ENCODE data around the gene ADGRG4. TPM values are rescaled to one million over a fixed set of nuclear protein-coding genes. Genes with fewer than 3 reads are reported as not detected.

The ADGRG4 gene
- total and polyA plus RNA-seq, 9 donors: 0.01 to 2.0 (median 0.34) TPM; not detected in 2

GRCh38 chrX:136336623-136337022 is 35.9 kb downstream of the ADGRG4 start:
- no peaks in the 10 kb centered on the region for H3K27me3 ChIP-seq
- no peak overlapping the region for H3K27ac ChIP-seq

DNA sequence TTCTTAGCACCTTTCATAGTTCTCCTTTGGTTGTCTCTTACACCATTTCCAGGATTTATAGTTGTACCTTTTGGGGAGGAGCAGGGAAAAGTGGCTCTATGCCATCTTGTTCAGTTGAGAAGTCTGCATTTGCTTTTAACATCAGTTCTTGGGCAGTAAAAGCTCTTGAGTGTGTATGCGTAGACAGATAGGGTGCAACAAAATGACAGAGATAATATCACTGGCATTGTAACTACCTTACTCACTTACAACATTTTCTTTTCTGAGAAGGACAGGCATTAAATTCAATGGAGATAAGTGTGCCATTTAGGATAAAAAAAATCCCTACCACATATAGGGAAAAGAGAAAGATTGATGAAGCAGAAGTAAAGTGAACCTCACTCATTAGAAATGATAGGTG is 38.9 kb downstream of the ADGRG4 start:
- Histone ChIP-seq H3K27ac (no peak overlapping the region), H3K36me3 (no peaks in the 10 kb centered on the region), H3K9me3 (no peaks in the 10 kb centered on the region), H3K4me3 (no peak overlapping the region), H3K4me1 (ENCODE audit: insufficient read depth) (no peaks in the 10 kb centered on the region), H3K27me3 (no peaks in the 10 kb centered on the region)
- no peak for DNase-seq
- TF ChIP-seq POLR2A (IDR thresholded peaks at IDR 0.05) (no peak), EP300 (IDR thresholded peaks at IDR 0.05) (no peak)
- 80 to 91% (median 85%) methylated on average over 1 of the region's 1 CpG for WGBS, 3 donors
- intact Hi-C loops (cut with DNase I): no loop called here

More at GRCh38 chrX:136336623-136337022, 35.9 kb downstream of the ADGRG4 start:
- no peak for DNase-seq
- TF ChIP-seq POLR2A (IDR thresholded peaks at IDR 0.05) (no peak), CTCF (IDR thresholded peaks at IDR 0.05) (no peak), EP300 (IDR thresholded peaks at IDR 0.05) (no peak)
- Histone ChIP-seq H3K4me3 (no peak overlapping the region), H3K4me1 (ENCODE audit: insufficient read depth) (no peaks in the 10 kb centered on the region), H3K36me3 (no peaks in the 10 kb centered on the region), H3K9me3 (no peaks in the 10 kb centered on the region)
- 67 to 88% (median 73%) methylated on average over 1 of the region's 1 CpG for WGBS, 3 donors
- intact Hi-C loops (cut with DNase I): no loop called here

DNA sequence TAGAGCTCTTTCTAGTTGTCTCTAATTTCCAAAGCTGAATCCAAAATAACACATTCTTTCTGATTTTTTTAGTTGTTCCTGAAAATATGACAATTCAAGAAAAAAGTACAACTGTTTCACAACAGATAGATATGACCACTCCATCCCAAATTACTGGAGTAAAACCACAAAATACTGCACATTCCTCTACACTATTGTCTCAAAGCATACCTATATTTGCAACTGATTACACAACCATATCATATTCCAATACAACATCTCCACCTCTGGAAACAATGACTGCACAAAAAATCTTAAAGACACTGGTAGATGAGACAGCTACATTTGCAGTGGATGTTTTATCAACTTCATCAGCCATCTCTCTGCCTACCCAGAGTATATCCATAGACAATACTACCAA is 43.6 kb downstream of the ADGRG4 start:
- DNase-seq: no peak
- intact Hi-C loops (cut with DNase I): no loop called here
- no peaks in the 10 kb centered on the region for H3K36me3 ChIP-seq

DNA sequence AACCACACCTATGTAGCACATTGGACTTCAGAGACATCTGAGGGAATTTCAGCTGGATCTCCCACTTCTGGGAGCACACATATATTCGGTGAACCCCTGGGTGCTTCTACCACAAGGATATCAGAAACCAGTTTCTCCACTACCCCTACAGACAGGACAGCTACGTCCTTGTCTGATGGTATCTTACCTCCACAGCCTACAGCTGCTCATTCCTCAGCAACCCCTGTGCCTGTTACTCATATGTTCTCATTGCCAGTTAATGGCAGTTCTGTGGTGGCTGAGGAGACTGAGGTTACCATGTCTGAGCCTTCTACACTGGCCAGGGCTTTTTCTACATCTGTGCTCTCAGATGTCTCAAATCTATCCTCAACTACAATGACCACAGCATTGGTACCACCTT is 45.7 kb downstream of the ADGRG4 start:
- 52 to 54% (median 53%) methylated on average over 2 of the region's 2 CpGs for WGBS, 3 donors
- DNase-seq: no peak
- Histone ChIP-seq H3K9me3 (no peaks in the 10 kb centered on the region), H3K4me3 (no peak overlapping the region), H3K27me3 (no peaks in the 10 kb centered on the region), H3K36me3 (no peaks in the 10 kb centered on the region), H3K27ac (no peak overlapping the region), H3K4me1 (ENCODE audit: insufficient read depth) (no peaks in the 10 kb centered on the region)
- intact Hi-C loops (cut with DNase I): no loop called here
- TF ChIP-seq EP300 (IDR thresholded peaks at IDR 0.05) (no peak), POLR2A (IDR thresholded peaks at IDR 0.05) (no peak), CTCF (IDR thresholded peaks at IDR 0.05) (no peak)

More for the DNA sequence above, 43.6 kb downstream of the ADGRG4 start:
- H3K27me3 ChIP-seq: no peaks in the 10 kb centered on the region
- no peaks in the 10 kb centered on the region for H3K9me3 ChIP-seq
- no peak overlapping the region for H3K27ac ChIP-seq
- H3K4me3 ChIP-seq: no peak overlapping the region
- TF ChIP-seq POLR2A (IDR thresholded peaks at IDR 0.05): no peak
- TF ChIP-seq CTCF (IDR thresholded peaks at IDR 0.05): no peak
- no peak for TF ChIP-seq EP300 (IDR thresholded peaks at IDR 0.05)
- no peaks in the 10 kb centered on the region for H3K4me1 ChIP-seq (ENCODE audit: insufficient read depth)

DNA sequence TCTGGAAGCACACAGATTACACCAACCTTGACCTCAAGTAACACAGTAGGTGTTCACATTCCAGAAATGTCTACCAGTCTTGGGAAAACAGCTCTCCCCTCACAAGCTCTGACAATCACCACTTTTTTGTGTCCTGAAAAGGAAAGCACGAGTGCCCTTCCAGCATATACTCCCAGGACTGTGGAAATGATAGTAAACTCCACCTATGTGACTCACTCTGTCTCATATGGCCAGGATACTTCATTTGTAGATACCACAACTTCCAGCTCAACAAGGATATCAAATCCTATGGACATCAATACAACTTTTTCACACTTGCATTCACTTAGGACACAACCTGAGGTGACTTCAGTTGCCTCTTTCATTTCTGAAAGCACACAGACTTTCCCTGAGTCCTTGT is 46.9 kb downstream of the ADGRG4 start:
- H3K27me3 ChIP-seq: no peaks in the 10 kb centered on the region
- H3K27ac ChIP-seq: no peak overlapping the region
- H3K4me1 ChIP-seq (ENCODE audit: insufficient read depth): no peaks in the 10 kb centered on the region
- H3K36me3 ChIP-seq: no peaks in the 10 kb centered on the region
- no peak overlapping the region for H3K4me3 ChIP-seq
- 35 to 44% (median 37%) methylated on average over 1 of the region's 1 CpG for WGBS, 3 donors
- TF ChIP-seq POLR2A (IDR thresholded peaks at IDR 0.05) (no peak), EP300 (IDR thresholded peaks at IDR 0.05) (no peak), CTCF (IDR thresholded peaks at IDR 0.05) (no peak)
- intact Hi-C loops (cut with DNase I): no loop called here
- no peak for DNase-seq
- H3K9me3 ChIP-seq: no peaks in the 10 kb centered on the region
